AG09319 (cell line): ENCODE measurements around the gene GRIP1.

Experiments used
- DNase-seq: peaks from one replicate; pipeline ENCODE4 v3.0.0-alpha.2; 2010; ENCODE audit warnings: low read depth; ENCODE audit errors: extremely low read depth
- CTCF ChIP-seq: IDR thresholded peaks from 2 replicates; pipeline ENCODE4 v1.5.1; 2011; ENCODE audit warnings: low read depth, mild to moderate bottlenecking, inconsistent platforms, low read length, moderate library complexity

Gene GRIP1

GRCh38 chr12:66496595-66496994 is 182.3 kb downstream of the GRIP1 start:
- no peak for DNase-seq
- no peak for TF ChIP-seq CTCF

GRCh38 chr12:66495709-66496108 is 183.2 kb downstream of the GRIP1 start:
- DNase-seq, result no peak
- TF ChIP-seq CTCF, result no peak

GRCh38 chr12:66493819-66494218 is 185.1 kb downstream of the GRIP1 start:
- TF ChIP-seq CTCF, result no peak
- no peak for DNase-seq

GRCh38 chr12:66491853-66492252 is 187.0 kb downstream of the GRIP1 start:
- TF ChIP-seq CTCF, result no peak
- no peak for DNase-seq

- no peak for TF ChIP-seq CTCF
- no peak for DNase-seq
These were observed 196.3 kb downstream of the GRIP1 start for GRCh38 chr12:66482351-66483203.

GRCh38 chr12:66467932-66468331 is 210.9 kb downstream of the GRIP1 start:
- no peak for TF ChIP-seq CTCF
- no peak for DNase-seq

- no peak for DNase-seq
- no peak for TF ChIP-seq CTCF
These were observed 217.5 kb downstream of the GRIP1 start for GRCh38 chr12:66461331-66461730.
